Epithelial cell of prostate (primary cell): ENCODE results near the gene TPBG.
"Not testable (repeated sequence)": the region's sequence is repeated elsewhere in the genome, so short reads cannot be mapped to it uniquely, and the experiment has no call there.

Experiments
- DNase-seq: peaks from one replicate; pipeline ENCODE4 v3.0.0-alpha.2; 2011; ENCODE audit warnings: low read depth, low spot score
- H3K27ac ChIP-seq: fragments of 450-650 bp; 2 replicates; pipeline ENCODE4 v1.5.1; 2017; ENCODE audit warnings: mild to moderate bottlenecking

TPBG gene

GRCh38 chr6:82371799-82372546 lies 8.4 kb downstream of the TPBG start:
- H3K27ac ChIP-seq = peak overlapping the region; percentile 95
- no peak for DNase-seq

DNA sequence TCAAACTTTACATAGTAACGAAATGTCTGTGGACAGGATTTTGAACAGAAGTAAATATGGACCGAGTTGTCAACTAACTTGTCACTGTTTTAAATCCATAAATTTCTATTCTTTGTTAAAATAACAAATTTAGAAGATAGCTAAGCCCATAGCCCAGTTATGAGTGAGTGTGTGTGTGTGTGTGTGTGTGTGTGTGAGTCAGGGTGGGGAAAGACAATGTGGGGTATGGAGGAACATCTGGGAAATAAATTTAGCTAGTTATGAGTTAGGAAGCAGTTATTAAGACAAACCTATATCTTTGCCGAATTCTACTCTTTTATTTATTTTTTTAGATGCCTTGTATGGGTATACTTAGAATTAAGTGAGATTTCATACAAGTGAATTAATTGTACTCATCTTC lies 9.0 kb downstream of the TPBG start:
- peak overlapping the region; percentile 95 for H3K27ac ChIP-seq
- DNase-seq = no peak

DNA sequence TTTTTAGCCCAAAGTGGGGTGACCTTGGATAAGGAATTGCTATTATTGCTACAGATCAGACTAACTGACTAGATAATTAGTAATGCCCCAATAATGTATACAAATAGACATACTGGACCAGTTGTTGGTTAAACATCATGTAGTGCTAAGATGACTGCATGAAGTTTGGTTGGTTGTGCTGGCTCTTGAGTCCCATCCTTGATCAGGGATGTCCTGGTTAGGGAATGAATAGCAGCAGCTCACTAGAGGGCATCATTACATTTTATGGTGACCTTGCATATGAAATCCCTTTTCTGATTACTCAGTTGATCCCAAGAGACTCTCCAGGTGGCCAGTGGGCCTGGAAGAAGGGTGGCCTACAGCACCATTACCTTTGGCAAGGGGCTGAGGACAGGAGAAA lies 10.9 kb downstream of the TPBG start:
- no peak overlapping the region for H3K27ac ChIP-seq
- DNase-seq = no peak

- H3K27ac ChIP-seq = no peak overlapping the region
- no peak for DNase-seq
These were observed 13.0 kb downstream of the TPBG start for GRCh38 chr6:82376636-82377035.

GRCh38 chr6:82380566-82381185 lies 17.1 kb downstream of the TPBG start:
- H3K27ac ChIP-seq = no peak overlapping the region
- no peak for DNase-seq

DNA sequence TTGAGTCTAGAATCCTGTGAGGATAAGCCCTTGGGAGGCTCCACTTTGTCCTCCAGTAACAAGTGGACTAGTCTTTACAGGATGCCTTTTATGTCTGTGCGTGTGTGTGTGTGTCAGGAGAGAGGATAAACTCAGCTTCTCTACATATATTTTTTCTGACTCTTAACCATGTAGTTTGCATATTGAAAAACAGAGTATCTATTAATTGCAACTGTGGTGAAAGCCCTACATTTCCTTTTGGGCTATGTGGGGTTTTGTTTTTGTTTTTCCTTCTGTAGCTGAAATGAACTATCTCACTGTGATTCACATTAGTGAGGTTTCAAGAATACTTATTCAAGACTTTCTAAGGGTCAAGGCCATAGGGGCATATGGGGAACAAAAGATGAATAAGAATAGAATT lies 17.7 kb downstream of the TPBG start:
- H3K27ac ChIP-seq = no peak overlapping the region
- no peak for DNase-seq

DNA sequence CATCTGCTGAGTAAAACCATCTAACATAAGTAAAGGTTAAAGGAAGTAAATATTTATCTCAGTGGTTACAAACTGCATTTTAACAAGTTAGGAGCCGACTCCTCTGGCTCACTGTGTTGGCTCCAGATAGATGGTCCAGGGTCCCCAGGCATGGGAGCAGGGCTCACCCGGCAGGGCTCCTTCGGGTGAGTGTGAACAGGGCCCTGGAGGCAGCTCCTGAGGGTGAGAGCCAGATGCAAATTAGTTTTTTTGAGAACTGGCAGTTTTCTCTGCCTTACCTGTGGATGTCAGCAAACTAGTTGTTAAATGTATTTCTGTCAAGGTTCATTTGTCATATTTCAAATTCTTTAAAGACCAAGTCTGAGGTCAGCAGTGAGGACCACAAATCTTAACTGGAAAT lies 21.5 kb downstream of the TPBG start:
- DNase-seq = no peak
- H3K27ac ChIP-seq = peak overlapping the region; percentile 8

- no peak for DNase-seq
- H3K27ac ChIP-seq = peak overlapping the region; percentile 8
These were observed 21.9 kb downstream of the TPBG start for GRCh38 chr6:82385546-82385945.

DNA sequence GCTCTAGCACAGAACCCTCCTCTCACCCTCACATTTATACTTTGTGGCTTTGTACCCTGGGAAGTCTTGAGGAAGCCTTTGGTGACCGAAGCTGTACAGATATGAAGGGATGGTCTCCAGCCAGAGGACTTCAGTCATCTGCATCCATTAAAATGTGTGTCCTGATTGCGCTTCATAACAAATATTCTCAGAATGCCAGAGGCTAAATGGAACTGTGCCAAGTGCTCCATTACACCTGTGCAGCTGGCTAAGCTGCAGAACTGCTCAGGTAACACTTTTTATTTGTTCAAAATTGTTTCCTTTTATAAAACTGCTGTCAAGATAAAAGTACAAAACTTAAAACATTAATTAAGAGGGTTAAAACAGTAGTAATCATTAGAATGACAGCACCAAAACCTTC lies 22.3 kb downstream of the TPBG start:
- H3K27ac ChIP-seq = peak overlapping the region; percentile 8
- no peak for DNase-seq

DNA sequence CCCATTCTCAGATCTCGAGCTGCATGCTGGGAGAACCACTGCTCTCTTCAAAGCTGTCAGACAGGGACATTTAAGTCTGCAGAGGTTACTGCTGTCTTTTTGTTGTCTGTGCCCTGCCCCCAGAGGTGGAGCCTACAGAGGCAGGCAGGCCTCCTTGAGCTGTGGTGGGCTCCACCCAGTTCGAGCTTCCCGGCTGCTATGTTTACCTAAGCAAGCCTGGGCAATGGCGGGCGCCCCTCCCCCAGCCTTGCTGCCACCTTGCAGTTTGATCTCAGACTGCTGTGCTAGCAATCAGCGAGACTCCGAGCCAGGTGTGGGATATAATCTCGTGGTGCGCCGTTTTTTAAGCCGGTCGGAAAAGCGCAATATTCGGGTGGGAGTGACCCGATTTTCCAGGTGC lies 31.2 kb downstream of the TPBG start:
- H3K27ac ChIP-seq, DNase-seq: not testable (repeated sequence)

GRCh38 chr6:82396964-82397751 lies 33.5 kb downstream of the TPBG start:
- H3K27ac ChIP-seq = peak overlapping the region; percentile 100
- peak; percentile 87 for DNase-seq

DNA sequence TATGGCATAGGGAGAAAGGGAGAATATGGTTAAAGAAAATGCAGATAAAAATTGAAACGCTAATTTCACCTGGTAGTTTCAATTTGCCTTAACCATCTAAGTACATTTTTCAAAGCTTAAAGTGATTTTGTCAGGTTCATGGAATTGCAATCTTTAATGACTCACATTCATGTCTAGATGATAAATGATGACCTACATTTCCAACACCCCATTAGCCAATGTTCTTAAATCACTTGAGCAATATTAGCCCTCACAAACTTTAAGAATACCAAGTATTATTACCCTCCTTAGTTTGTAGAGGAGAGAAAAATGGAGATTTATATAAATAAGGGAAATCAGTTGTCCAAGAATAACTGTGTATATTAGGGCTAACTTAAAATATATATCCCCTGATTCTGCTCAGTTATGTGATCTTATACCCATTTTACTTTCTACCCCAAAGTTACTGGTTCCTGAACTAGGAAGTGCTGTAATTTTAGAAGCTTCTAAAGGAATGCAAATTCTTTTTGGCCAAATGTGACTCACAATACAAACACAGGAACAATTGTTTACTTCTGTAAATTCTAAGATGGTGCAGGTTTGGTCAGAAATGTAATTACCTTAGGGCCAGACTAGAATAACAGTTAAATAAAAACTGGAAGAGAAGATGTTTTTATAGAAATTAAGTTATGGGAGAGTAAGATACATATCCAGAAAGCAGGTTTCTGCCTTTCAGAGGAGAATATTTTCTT lies 34.5 kb downstream of the TPBG start:
- H3K27ac ChIP-seq = peak overlapping the region; percentile 100
- peak; percentile 41 for DNase-seq

- peak; percentile 85 for DNase-seq
- peak overlapping the region; percentile 99 for H3K27ac ChIP-seq
These were observed 45.4 kb downstream of the TPBG start for GRCh38 chr6:82408952-82409431.

- H3K27ac ChIP-seq = peak overlapping the region; percentile 99
- DNase-seq = no peak
These were observed 46.6 kb downstream of the TPBG start for GRCh38 chr6:82410151-82410648.

DNA sequence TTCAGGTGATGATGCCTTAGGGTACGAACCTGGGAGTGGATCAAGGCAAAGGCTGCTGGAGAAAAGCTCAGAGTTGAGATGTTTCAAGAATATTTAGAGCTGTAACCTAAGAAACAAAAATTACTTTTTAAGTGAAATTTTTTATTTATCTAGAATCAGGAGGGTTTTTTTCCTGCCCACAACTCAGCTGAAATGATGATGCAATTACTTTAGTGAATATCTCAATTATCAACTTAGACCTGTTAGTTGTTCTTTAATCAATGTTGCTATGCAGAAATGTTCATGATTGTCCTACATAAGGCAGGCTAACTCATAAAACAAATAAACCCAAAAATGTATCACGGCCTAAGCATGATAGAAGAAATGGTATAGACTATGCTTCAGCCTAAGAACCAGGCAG lies 50.3 kb downstream of the TPBG start:
- DNase-seq = no peak
- H3K27ac ChIP-seq = no peak overlapping the region

DNA sequence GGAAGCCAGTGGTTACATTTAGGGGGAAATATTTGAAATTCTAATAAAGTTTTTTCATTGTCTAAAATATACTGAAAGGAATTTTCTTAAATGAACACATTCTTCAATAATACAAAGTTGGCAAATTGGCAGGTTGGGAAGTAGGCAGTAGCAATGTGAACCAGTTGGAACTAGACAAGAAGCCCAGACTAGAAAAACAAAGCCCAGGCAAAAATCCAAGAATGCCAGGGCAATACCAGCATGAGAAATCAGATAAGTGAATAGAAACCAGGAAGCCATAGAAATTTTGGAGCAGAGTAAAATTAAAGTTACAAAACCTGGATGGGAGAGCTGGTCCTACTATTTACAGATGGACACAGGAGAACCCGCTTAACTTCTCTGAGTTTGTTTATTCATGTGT lies 52.2 kb downstream of the TPBG start:
- no peak for DNase-seq
- H3K27ac ChIP-seq = peak overlapping the region; percentile 44

DNA sequence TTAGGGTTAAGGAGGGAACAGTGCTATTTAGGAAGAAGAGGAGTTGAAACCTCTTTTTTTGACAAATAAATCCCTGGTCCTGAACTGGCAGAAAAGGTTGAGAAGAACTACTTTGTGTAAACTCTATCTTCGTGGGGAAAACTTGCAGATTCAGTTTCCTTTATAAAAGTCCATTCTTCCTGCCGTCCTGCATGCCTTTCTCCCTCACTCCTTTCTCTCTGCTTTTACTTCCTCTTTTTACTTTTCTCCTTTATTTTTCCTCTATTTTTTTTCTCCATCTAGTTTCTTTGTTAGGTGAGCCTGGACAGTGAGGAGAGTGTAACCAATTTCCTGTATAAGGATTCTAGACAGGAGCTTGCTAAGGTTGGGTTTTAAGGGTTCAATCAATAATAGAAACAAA lies 52.7 kb downstream of the TPBG start:
- no peak for DNase-seq
- H3K27ac ChIP-seq = peak overlapping the region; percentile 44
